Measurements from ENCODE around the gene SPOCD1.

DNA sequence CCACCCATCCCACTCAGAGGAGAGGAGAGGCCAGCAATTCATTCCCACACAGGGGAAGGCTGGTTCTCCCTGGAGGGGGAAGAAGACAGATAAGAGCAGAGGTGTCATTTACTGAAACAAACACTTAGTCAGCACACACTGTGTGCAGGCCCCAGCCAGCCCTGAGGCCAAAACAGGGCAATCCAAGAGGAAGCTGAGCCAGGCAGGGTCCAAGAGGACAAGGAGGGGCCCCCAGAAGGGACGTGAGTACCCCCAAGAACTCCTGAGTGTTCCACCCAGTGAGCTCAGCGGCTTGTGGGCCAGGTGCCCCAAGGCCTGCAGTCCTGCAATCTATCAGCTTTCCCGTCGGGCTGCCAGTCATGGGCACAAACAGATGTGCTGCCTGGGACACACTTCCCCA, 67.5 kb downstream of the SPOCD1 start:
- TF ChIP-seq EP300 (IDR thresholded peaks at IDR 0.05) (no peak), POLR2A (IDR thresholded peaks at IDR 0.05) (no peak)

Data from tibial nerve (tissue), 3 donors.